ENCODE results near the gene DSCAML1.

DNA sequence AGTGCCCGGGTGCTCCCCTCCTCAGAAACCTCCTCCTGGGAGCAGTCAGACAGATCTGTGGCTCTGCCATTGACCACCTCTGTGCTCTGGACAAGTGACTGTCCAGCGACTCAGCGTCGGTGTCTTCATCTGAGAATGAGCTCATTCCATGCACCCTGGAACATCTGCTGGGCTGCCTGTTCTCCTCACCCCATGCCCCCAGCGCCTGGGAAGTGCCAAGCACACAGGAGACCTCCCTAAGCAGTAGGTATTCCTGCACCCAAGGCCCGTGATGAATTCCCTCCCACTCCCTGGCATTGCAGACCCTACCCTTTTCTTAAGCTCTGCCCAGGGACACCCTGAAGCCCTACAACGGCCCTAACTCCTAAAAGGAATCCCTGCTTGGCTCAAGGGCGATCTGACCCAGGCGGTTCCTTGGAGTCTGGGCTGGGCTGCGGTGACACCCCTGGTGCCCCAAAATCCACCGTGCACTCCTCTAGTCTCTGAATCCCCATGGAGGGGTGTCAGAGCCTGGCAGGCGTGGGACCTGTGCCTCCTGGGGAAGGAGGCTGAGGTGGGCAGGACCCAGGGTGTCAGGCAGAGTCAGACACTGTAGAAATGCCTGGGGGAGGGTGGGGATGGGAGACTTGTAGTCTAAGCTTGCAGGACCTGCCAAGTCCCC is 377.4 kb downstream of the DSCAML1 start:
- TF ChIP-seq POLR2A (IDR thresholded peaks at IDR 0.05) = no peak
- TF ChIP-seq, protein P1, sequence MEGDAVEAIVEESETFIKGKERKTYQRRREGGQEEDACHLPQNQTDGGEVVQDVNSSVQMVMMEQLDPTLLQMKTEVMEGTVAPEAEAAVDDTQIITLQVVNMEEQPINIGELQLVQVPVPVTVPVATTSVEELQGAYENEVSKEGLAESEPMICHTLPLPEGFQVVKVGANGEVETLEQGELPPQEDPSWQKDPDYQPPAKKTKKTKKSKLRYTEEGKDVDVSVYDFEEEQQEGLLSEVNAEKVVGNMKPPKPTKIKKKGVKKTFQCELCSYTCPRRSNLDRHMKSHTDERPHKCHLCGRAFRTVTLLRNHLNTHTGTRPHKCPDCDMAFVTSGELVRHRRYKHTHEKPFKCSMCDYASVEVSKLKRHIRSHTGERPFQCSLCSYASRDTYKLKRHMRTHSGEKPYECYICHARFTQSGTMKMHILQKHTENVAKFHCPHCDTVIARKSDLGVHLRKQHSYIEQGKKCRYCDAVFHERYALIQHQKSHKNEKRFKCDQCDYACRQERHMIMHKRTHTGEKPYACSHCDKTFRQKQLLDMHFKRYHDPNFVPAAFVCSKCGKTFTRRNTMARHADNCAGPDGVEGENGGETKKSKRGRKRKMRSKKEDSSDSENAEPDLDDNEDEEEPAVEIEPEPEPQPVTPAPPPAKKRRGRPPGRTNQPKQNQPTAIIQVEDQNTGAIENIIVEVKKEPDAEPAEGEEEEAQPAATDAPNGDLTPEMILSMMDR (IDR thresholded peaks at IDR 0.05) = no peak
- no peak for TF ChIP-seq EP300 (IDR thresholded peaks at IDR 0.05)

Measured in tibial nerve (tissue), 4 donors.